T-helper 1 cell treated with Interleukin-12 subunit alpha and Interleukin-12 subunit beta and Interleukin-4 antibody, amounts not matched to agents 30 ng/mL and 1 ng/mL, for 36 hours (primary cell): ENCODE data around the gene CASTOR2. TPM values are rescaled to one million over a fixed set of nuclear protein-coding genes. Genes with fewer than 3 reads are reported as not detected.
"Not testable (repeated sequence)": the region's sequence is repeated elsewhere in the genome, so short reads cannot be mapped to it uniquely, and the experiment has no call there.

Source experiments
- intact Hi-C: fragments of 100-400 bp; cut with micrococcal nuclease; formaldehyde crosslinking; loops from one replicate; pipeline ENCODE4 v1.15.1; 2024
- total RNA-seq: library from RNA; stranded (reverse); gene quantifications from 2 replicates; pipeline ENCODE4 v1.2.3, GENCODE V29; 2022

Gene CASTOR2
- 3.2 TPM in 2 replicates for total RNA-seq

- intact Hi-C loops: not testable (repeated sequence)
These were observed at the start of gene CASTOR2 for GRCh38 chr7:74964511-74965119. CASTOR2 (plus strand) TSS chr7:74964705; CDS start chr7:74964986, 281 bp downstream.

GRCh38 chr7:74922321-74922890, 42.1 kb upstream of the CASTOR2 start:
- intact Hi-C loops: not testable (repeated sequence)

GRCh38 chr7:74923644-74924043, 40.9 kb upstream of the CASTOR2 start:
- intact Hi-C loops: not testable (repeated sequence)

GRCh38 chr7:74926968-74927367, 37.5 kb upstream of the CASTOR2 start:
- intact Hi-C loops: not testable (repeated sequence)

- intact Hi-C loops: not testable (repeated sequence)
These were observed 32.8 kb upstream of the CASTOR2 start for GRCh38 chr7:74931563-74932328.

GRCh38 chr7:74939429-74939828, 25.1 kb upstream of the CASTOR2 start:
- intact Hi-C loops: not testable (repeated sequence)

- intact Hi-C loops: not testable (repeated sequence)
These were observed 23.0 kb upstream of the CASTOR2 start for GRCh38 chr7:74941302-74942069.

GRCh38 chr7:74943923-74944322, 20.6 kb upstream of the CASTOR2 start:
- intact Hi-C loops: not testable (repeated sequence)

- intact Hi-C loops: not testable (repeated sequence)
These were observed 16.8 kb upstream of the CASTOR2 start for GRCh38 chr7:74947741-74948140.

GRCh38 chr7:74953774-74954173, 10.7 kb upstream of the CASTOR2 start:
- intact Hi-C loops: not testable (repeated sequence)

GRCh38 chr7:74958328-74958727, 6.2 kb upstream of the CASTOR2 start:
- intact Hi-C loops: not testable (repeated sequence)

- intact Hi-C loops: not testable (repeated sequence)
These were observed 598 bp upstream of the CASTOR2 start for GRCh38 chr7:74963704-74964510.

GRCh38 chr7:74966208-74966854, 1.8 kb downstream of the CASTOR2 start:
- intact Hi-C loops: not testable (repeated sequence)

- intact Hi-C loops: not testable (repeated sequence)
These were observed 2.4 kb downstream of the CASTOR2 start for GRCh38 chr7:74966909-74967308.

- intact Hi-C loops: not testable (repeated sequence)
These were observed 6.9 kb downstream of the CASTOR2 start for GRCh38 chr7:74971431-74971830.

GRCh38 chr7:74972377-74972776, 7.9 kb downstream of the CASTOR2 start:
- intact Hi-C loops: not testable (repeated sequence)

GRCh38 chr7:74975959-74976358, 11.5 kb downstream of the CASTOR2 start:
- intact Hi-C loops: not testable (repeated sequence)

- intact Hi-C loops: not testable (repeated sequence)
These were observed 13.0 kb downstream of the CASTOR2 start for GRCh38 chr7:74977523-74977922.

- intact Hi-C loops: not testable (repeated sequence)
These were observed 23.9 kb downstream of the CASTOR2 start for GRCh38 chr7:74988436-74988835.

GRCh38 chr7:74993121-74993520, 28.6 kb downstream of the CASTOR2 start:
- intact Hi-C loops: no loop called here
